Neural progenitor cell (in vitro differentiated cells): ENCODE data around the gene ALDOB. TPM values are rescaled to one million over a fixed set of nuclear protein-coding genes. Genes with fewer than 3 reads are reported as not detected.

Source experiments
- DNase-seq: peaks from one replicate; pipeline ENCODE4 v3.0.0-alpha.2; 2016; ENCODE audit warnings: low spot score
- H2AFZ ChIP-seq: fragments of 200-600 bp; sonication (generic); replicated peaks from 2 replicates; pipeline ENCODE4 v1.6.1; 2016; ENCODE audit warnings: antibody characterized with exemption
- H3F3A ChIP-seq: fragments of 200-600 bp; sonication (generic); 2 replicates; pipeline ENCODE4 v1.6.1; 2016; ENCODE audit warnings: antibody characterized with exemption, low read depth
- H3K27ac ChIP-seq: fragments of 200-600 bp; sonication (generic); 2 replicates; pipeline ENCODE4 v1.5.1; 2016; ENCODE audit warnings: mild to moderate bottlenecking
- H3K27me3 ChIP-seq: fragments of 200-600 bp; sonication (generic); 2 replicates; pipeline ENCODE4 v1.6.1; 2016; ENCODE audit warnings: mild to moderate bottlenecking, moderate library complexity
- H3K36me3 ChIP-seq: fragments of 200-600 bp; sonication (generic); 2 replicates; pipeline ENCODE4 v1.5.1; 2016
- H3K4me1 ChIP-seq: fragments of 200-600 bp; sonication (generic); 2 replicates; pipeline ENCODE4 v1.6.1; 2016; ENCODE audit warnings: mixed run types
- H3K4me2 ChIP-seq: fragments of 200-600 bp; sonication (generic); 2 replicates; pipeline ENCODE4 v1.6.1; 2016
- H3K4me3 ChIP-seq: fragments of 200-600 bp; sonication (generic); 2 replicates; pipeline ENCODE4 v1.5.1; 2016
- H3K79me2 ChIP-seq: fragments of 200-600 bp; sonication (generic); 2 replicates; pipeline ENCODE4 v1.6.1; 2016; ENCODE audit warnings: low read depth
- H3K9ac ChIP-seq: fragments of 200-600 bp; sonication (generic); 2 replicates; pipeline ENCODE4 v1.6.1; 2016
- H3K9me3 ChIP-seq: fragments of 200-600 bp; sonication (generic); 2 replicates; pipeline ENCODE4 v1.5.1; 2016; ENCODE audit warnings: low read depth
- H4K20me1 ChIP-seq: fragments of 200-600 bp; sonication (generic); 2 replicates; pipeline ENCODE4 v1.6.1; 2016; ENCODE audit warnings: low read depth
- H3K27ac Mint-ChIP-seq: 3 replicates; pipeline ENCODE4 v1.8.0; 2021; ENCODE audit warnings: mixed read lengths
- H3K27me3 Mint-ChIP-seq: 2 replicates; pipeline ENCODE4 v1.8.0; 2022; ENCODE audit warnings: low read depth, mild to moderate bottlenecking, inconsistent platforms, moderate library complexity, mixed read lengths; ENCODE audit not compliant: insufficient read depth
- H3K36me3 Mint-ChIP-seq: 3 replicates; pipeline ENCODE4 v1.8.0; 2021; ENCODE audit warnings: mixed read lengths
- H3K4me1 Mint-ChIP-seq: 3 replicates; pipeline ENCODE4 v1.8.0; 2021; ENCODE audit warnings: mixed read lengths
- H3K4me3 Mint-ChIP-seq: 3 replicates; pipeline ENCODE4 v1.8.0; 2021; ENCODE audit warnings: mild to moderate bottlenecking, moderate library complexity, mixed read lengths
- H3K9me3 Mint-ChIP-seq: 3 replicates; pipeline ENCODE4 v1.8.0; 2020; ENCODE audit warnings: mixed read lengths
- CTCF ChIP-seq: fragments of 200-600 bp; sonication (generic); IDR thresholded peaks from 2 replicates; pipeline ENCODE4 v1.5.1; 2017; ENCODE audit warnings: antibody characterized with exemption, mild to moderate bottlenecking
- EZH2 ChIP-seq: fragments of 200-600 bp; sonication (generic); IDR thresholded peaks from 2 replicates; pipeline ENCODE4 v1.6.1; 2017; ENCODE audit warnings: antibody characterized with exemption, mild to moderate bottlenecking, moderate library complexity
- EZH2phosphoT487 ChIP-seq: fragments of 200-600 bp; sonication (generic); IDR thresholded peaks from 2 replicates; pipeline ENCODE4 v1.6.1; 2017; ENCODE audit warnings: antibody characterized with exemption
- total RNA-seq: library from RNA; depleted of rRNA; stranded (reverse); fragments of >200 nt; gene quantifications from 2 replicates; pipeline ENCODE4 v1.2.3, GENCODE V29; 2015; ENCODE audit warnings: low replicate concordance

The ALDOB gene
- total RNA-seq, 1 donor from 2014 or later = not detected

GRCh38 chr9:101468116-101468515, 32.5 kb upstream of the ALDOB start:
- peak overlapping the region; percentile 79 for H2AFZ ChIP-seq
- no peaks in the 10 kb centered on the region for H3K27me3 ChIP-seq
- no peak overlapping the region for H3K4me2 ChIP-seq
- no peaks in the 10 kb centered on the region for H3K9me3 ChIP-seq
- H3K4me3 ChIP-seq = no peak overlapping the region
- no peaks in the 10 kb centered on the region for H3F3A ChIP-seq
- no peak overlapping the region for H3K27ac Mint-ChIP-seq
- peaks cover under 1% of the 10 kb centered on the region for H3K4me1 Mint-ChIP-seq
- no peak overlapping the region for H3K9ac ChIP-seq
- no peaks in the 10 kb centered on the region for H3K36me3 ChIP-seq
- H3K4me1 ChIP-seq = peaks cover 6% of the 10 kb centered on the region
- H4K20me1 ChIP-seq = no peaks in the 10 kb centered on the region
- H3K27me3 Mint-ChIP-seq = peaks cover 2% of the 10 kb centered on the region
- no peak overlapping the region for H3K27ac ChIP-seq
- peaks cover 3% of the 10 kb centered on the region for H3K36me3 Mint-ChIP-seq
- no peaks in the 10 kb centered on the region for H3K9me3 Mint-ChIP-seq
- no peak for DNase-seq
- no peaks in the 10 kb centered on the region for H3K79me2 ChIP-seq
- H3K4me3 Mint-ChIP-seq = no peak overlapping the region
- TF ChIP-seq EZH2phosphoT487 = no peak
- TF ChIP-seq CTCF = no peak
- TF ChIP-seq EZH2 = no peak

GRCh38 chr9:101467690-101468089, 32.1 kb upstream of the ALDOB start:
- peaks cover 2% of the 10 kb centered on the region for H3K27me3 Mint-ChIP-seq
- no peak overlapping the region for H3K4me2 ChIP-seq
- no peak overlapping the region for H3K27ac ChIP-seq
- no peaks in the 10 kb centered on the region for H3K79me2 ChIP-seq
- TF ChIP-seq EZH2 (no peak), CTCF (no peak), EZH2phosphoT487 (no peak)
- no peaks in the 10 kb centered on the region for H4K20me1 ChIP-seq
- H3K4me1 Mint-ChIP-seq = peaks cover 5% of the 10 kb centered on the region
- H3F3A ChIP-seq = no peaks in the 10 kb centered on the region
- peaks cover 6% of the 10 kb centered on the region for H3K4me1 ChIP-seq
- no peaks in the 10 kb centered on the region for H3K36me3 ChIP-seq
- no peaks in the 10 kb centered on the region for H3K9me3 ChIP-seq
- no peak overlapping the region for H3K27ac Mint-ChIP-seq
- H2AFZ ChIP-seq = peak overlapping the region; percentile 79
- no peaks in the 10 kb centered on the region for H3K9me3 Mint-ChIP-seq
- no peak overlapping the region for H3K4me3 ChIP-seq
- H3K36me3 Mint-ChIP-seq = peaks cover 3% of the 10 kb centered on the region
- no peak overlapping the region for H3K9ac ChIP-seq
- no peaks in the 10 kb centered on the region for H3K27me3 ChIP-seq
- no peak for DNase-seq
- H3K4me3 Mint-ChIP-seq = no peak overlapping the region

- TF ChIP-seq EZH2phosphoT487 (no peak), EZH2 (no peak)
- Histone ChIP-seq H2AFZ (no peak overlapping the region), H3K27ac (no peak overlapping the region), H3K27me3 (no peaks in the 10 kb centered on the region), H3K4me2 (no peak overlapping the region), H4K20me1 (no peaks in the 10 kb centered on the region), H3K36me3 (no peaks in the 10 kb centered on the region), H3K9ac (no peak overlapping the region), H3K9me3 (no peaks in the 10 kb centered on the region), H3K4me3 (no peak overlapping the region), H3F3A (no peaks in the 10 kb centered on the region), H3K79me2 (no peaks in the 10 kb centered on the region), H3K4me1 (peaks cover 13% of the 10 kb centered on the region)
- no peaks in the 10 kb centered on the region for H3K36me3 Mint-ChIP-seq
- peaks cover 11% of the 10 kb centered on the region for H3K4me1 Mint-ChIP-seq
- no peaks in the 10 kb centered on the region for H3K9me3 Mint-ChIP-seq
- H3K27me3 Mint-ChIP-seq = peaks cover 2% of the 10 kb centered on the region
- DNase-seq = no peak
- H3K27ac Mint-ChIP-seq = no peak overlapping the region
- no peak overlapping the region for H3K4me3 Mint-ChIP-seq
These were observed 31.3 kb upstream of the ALDOB start for GRCh38 chr9:101466863-101467262.

GRCh38 chr9:101465326-101465915, 29.8 kb upstream of the ALDOB start:
- Histone ChIP-seq H3K4me3 (no peak overlapping the region), H3K79me2 (no peaks in the 10 kb centered on the region), H3K27ac (no peak overlapping the region), H3K9me3 (no peaks in the 10 kb centered on the region), H3K27me3 (no peaks in the 10 kb centered on the region), H3K4me2 (no peak overlapping the region), H4K20me1 (no peaks in the 10 kb centered on the region), H3K36me3 (no peaks in the 10 kb centered on the region), H2AFZ (no peak overlapping the region), H3K4me1 (peaks cover 13% of the 10 kb centered on the region), H3F3A (no peaks in the 10 kb centered on the region), H3K9ac (no peak overlapping the region)
- H3K27me3 Mint-ChIP-seq = peaks cover 5% of the 10 kb centered on the region
- peaks cover 3% of the 10 kb centered on the region for H3K9me3 Mint-ChIP-seq
- peaks cover 11% of the 10 kb centered on the region for H3K4me1 Mint-ChIP-seq
- no peak overlapping the region for H3K4me3 Mint-ChIP-seq
- peak; percentile 60 for DNase-seq
- no peak overlapping the region for H3K27ac Mint-ChIP-seq
- H3K36me3 Mint-ChIP-seq = peaks cover 3% of the 10 kb centered on the region
- no peak for TF ChIP-seq EZH2
- TF ChIP-seq CTCF = peak; percentile 49
